ENCODE data around the gene CERS5. TPM values are rescaled to one million over a fixed set of nuclear protein-coding genes. Genes with fewer than 3 reads are reported as not detected.

The CERS5 gene
- total RNA-seq, 1 donor from 2014 or later = 33.2 TPM

DNA sequence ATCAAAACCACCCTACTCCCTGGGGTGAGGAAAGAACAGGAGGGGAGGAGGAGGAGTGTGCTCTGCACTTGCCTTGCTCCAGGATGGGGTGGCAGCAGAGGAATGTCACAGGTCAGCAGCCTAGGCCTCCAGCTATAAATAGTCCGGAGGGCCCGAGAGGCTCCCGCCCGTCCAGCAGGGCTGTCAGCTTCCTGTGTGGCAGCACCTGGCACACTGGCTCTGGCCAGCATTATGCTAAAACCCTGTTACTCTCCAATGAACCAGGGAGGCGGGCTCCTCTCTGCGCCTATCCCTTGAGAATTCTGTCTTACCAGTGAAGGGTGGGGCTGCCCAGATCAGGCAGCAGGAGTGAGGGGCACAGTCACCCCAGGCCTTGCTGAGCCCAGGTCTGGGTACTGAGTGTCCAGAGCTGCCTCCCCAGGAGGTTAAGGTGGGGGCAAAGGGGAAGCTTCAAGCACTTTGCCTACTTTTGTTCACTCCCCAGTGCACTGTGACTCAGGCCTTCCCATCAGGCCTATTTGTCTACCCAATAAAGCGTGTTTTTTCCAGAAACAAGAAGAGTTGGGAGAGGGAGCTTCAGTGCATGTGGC is 56.3 kb downstream of the CERS5 start:
- peak overlapping the region; percentile 14 for H3K4me3 ChIP-seq

DNA sequence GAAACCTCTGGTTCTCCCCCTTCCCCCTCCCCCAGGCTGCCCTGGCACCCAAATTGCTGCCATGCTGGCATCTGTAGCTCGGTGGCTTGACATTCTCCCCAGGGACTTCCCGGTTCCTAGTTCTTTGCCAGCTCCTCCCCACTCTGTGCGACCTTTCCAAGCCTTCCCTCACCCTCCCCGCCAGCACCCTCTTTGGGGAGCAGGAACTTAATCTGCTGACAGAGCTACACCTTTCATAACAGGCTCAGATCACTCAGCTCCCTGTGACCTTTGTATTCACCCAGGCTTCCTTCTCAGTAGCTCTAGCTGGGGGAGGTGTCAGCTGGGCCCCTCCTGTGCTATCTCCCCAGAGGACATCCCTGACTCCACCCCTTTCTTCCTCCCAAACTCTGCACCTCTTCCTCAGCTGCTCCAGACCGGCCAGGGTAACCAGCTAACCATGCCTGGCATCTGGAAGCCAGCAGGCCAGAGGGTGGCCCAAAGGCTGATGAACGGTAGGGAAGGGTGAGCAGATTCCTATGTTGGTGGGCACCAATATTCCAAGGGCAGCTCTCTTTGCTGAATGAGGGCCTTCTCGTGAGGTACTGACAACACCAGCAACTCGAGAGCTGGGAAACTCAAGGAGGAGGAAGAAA is 56.9 kb downstream of the CERS5 start:
- Histone ChIP-seq H3K4me3 (peak overlapping the region; percentile 14), H3K27me3 (no peaks in the 10 kb centered on the region), H3K4me1 (peaks cover 38% of the 10 kb centered on the region), H3K27ac (peak overlapping the region; percentile 82), H3K36me3 (peaks cover 6% of the 10 kb centered on the region), H3K9me3 (no peaks in the 10 kb centered on the region)
- DNase-seq (peak; percentile 83), ATAC-seq (peak; percentile 33)
- intact Hi-C loops (cut with DNase I) = no loop called here
- TF ChIP-seq, protein P1, sequence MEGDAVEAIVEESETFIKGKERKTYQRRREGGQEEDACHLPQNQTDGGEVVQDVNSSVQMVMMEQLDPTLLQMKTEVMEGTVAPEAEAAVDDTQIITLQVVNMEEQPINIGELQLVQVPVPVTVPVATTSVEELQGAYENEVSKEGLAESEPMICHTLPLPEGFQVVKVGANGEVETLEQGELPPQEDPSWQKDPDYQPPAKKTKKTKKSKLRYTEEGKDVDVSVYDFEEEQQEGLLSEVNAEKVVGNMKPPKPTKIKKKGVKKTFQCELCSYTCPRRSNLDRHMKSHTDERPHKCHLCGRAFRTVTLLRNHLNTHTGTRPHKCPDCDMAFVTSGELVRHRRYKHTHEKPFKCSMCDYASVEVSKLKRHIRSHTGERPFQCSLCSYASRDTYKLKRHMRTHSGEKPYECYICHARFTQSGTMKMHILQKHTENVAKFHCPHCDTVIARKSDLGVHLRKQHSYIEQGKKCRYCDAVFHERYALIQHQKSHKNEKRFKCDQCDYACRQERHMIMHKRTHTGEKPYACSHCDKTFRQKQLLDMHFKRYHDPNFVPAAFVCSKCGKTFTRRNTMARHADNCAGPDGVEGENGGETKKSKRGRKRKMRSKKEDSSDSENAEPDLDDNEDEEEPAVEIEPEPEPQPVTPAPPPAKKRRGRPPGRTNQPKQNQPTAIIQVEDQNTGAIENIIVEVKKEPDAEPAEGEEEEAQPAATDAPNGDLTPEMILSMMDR (IDR thresholded peaks at IDR 0.05) = no peak

More for the DNA sequence above, 56.3 kb downstream of the CERS5 start:
- peak; percentile 86 for DNase-seq
- H3K4me1 ChIP-seq = peaks cover 34% of the 10 kb centered on the region
- H3K36me3 ChIP-seq = peaks cover 12% of the 10 kb centered on the region
- H3K9me3 ChIP-seq = no peaks in the 10 kb centered on the region
- peak overlapping the region; percentile 82 for H3K27ac ChIP-seq
- intact Hi-C loops (cut with DNase I) = no loop called here
- ATAC-seq = peak; percentile 46
- no peaks in the 10 kb centered on the region for H3K27me3 ChIP-seq
- TF ChIP-seq, protein P1 (IDR thresholded peaks at IDR 0.05) = no peak

DNA sequence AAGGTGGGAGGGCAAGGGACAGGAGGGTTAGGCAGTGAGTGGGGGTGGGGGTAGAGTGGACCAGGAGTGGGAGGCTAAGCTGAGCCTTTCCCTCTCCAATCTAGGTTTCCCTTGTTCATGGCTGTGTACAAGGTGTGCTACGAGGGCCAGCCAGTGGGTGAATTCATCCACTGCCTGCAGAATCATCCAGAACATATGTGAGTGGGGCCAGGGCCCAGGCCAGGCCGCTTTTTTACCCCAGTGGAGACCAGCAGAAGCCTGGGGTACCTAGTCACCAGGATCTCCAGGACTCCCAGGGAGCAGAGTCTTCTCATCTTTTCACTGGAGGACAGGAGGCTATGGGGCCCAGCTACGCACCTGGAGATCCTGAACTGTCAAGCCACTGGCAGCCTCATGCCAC is 57.9 kb downstream of the CERS5 start:
- intact Hi-C loops (cut with DNase I) = no loop called here
- Histone ChIP-seq H3K27ac (peak overlapping the region; percentile 82), H3K27me3 (no peaks in the 10 kb centered on the region), H3K9me3 (no peaks in the 10 kb centered on the region), H3K4me1 (peaks cover 42% of the 10 kb centered on the region), H3K36me3 (no peaks in the 10 kb centered on the region), H3K4me3 (no peak overlapping the region)
- DNase-seq = no peak
- ATAC-seq = no peak
- TF ChIP-seq, protein P1 (IDR thresholded peaks at IDR 0.05) = no peak

DNA sequence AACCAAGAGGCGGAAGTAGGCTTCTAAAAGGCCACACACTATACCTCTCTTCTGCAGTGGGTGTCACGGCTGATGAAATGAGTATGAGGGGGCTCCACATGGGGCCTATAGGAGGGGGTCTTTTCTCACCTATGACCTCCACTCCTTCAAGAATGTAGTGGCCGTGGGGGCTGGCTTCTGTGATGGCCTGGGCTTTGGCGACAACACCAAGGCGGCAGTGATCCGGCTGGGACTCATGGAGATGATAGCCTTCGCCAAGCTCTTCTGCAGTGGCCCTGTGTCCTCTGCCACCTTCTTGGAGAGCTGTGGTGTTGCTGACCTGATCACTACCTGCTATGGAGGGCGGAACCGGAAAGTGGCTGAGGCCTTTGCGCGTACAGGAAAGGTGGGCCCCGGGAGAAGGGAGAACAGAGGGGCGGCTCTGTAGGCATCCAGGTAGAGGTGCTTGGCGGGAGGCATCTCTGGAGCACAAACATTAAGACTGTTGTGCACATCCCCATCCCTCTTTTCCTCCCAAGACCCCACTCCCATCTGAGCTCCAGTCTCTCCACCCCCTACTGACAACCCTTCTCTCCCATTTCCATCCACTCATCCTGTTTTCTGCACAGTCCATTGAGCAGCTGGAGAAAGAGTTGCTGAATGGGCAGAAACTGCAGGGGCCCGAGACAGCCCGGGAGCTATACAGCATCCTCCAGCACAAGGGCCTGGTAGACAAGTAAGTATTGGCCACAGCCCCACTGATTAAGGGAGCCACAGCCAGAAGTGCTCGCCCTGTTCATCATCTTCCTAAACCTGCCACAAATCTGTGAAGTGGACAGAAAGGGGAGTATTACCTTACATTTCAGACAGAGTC is 59.5 kb downstream of the CERS5 start:
- TF ChIP-seq, protein P1 (IDR thresholded peaks at IDR 0.05) = no peak
- ATAC-seq (no peak), DNase-seq (peak; percentile 53)
- H3K9me3 ChIP-seq = no peaks in the 10 kb centered on the region
- no peaks in the 10 kb centered on the region for H3K36me3 ChIP-seq
- no peak overlapping the region for H3K4me3 ChIP-seq
- intact Hi-C loops (cut with DNase I) = no loop called here
- peaks cover 28% of the 10 kb centered on the region for H3K4me1 ChIP-seq
- no peaks in the 10 kb centered on the region for H3K27me3 ChIP-seq
- no peak overlapping the region for H3K27ac ChIP-seq

DNA sequence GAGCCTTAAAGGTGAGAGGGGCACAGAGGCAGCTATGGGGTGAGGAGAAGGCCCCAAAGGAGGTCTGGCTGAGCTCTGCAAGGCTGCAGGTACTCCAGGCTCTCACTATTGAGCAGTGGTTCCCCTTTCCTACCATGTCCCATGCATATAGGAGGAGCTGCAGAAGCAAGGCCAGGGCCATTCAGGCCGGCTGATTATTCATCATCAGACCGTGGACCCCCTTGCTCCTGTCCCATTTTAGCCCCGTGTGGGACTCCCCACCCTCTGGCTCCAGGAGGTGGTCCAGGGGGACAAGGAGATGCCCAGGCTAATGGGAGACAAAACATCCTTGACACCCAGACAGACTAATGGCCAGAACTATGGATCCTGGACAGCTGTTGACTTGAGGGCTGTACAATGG is 60.3 kb downstream of the CERS5 start:
- intact Hi-C loops (cut with DNase I) = no loop called here
- Histone ChIP-seq H3K4me3 (no peak overlapping the region), H3K27ac (no peak overlapping the region), H3K9me3 (no peaks in the 10 kb centered on the region), H3K4me1 (peaks cover 28% of the 10 kb centered on the region), H3K27me3 (no peaks in the 10 kb centered on the region), H3K36me3 (peaks cover 3% of the 10 kb centered on the region)
- TF ChIP-seq, protein P1 (IDR thresholded peaks at IDR 0.05) = no peak
- DNase-seq (peak; percentile 28), ATAC-seq (no peak)
